IMR-90 (cell line): ENCODE data around the gene ACO1.

Source experiments
- BHLHE40 ChIP-seq: fragments of 150-350 bp; IDR thresholded peaks from 2 replicates; pipeline ENCODE4 v1.6.1; 2016; ENCODE audit warnings: mild to moderate bottlenecking, low read depth, low read length
- CEBPB ChIP-seq: IDR thresholded peaks from 2 replicates; pipeline ENCODE4 v1.6.1; 2012; ENCODE audit warnings: low read depth, low read length, improper control_type of control experiment
- CTCF ChIP-seq: conservative IDR thresholded peaks from 2 replicates; pipeline ENCODE4 v1.5.1; 2012; ENCODE audit warnings: mild to moderate bottlenecking, low read depth, low read length, improper control_type of control experiment
- ELK1 ChIP-seq: fragments of 150-350 bp; IDR thresholded peaks from 2 replicates; pipeline ENCODE4 v1.6.1; 2016; ENCODE audit warnings: low read depth, mild to moderate bottlenecking, low read length, moderate library complexity, borderline replicate concordance
- FOS ChIP-seq: fragments of 150-350 bp; IDR thresholded peaks from 2 replicates; pipeline ENCODE4 v1.6.1; 2016; ENCODE audit warnings: low read depth, low read length
- MAFK ChIP-seq: IDR thresholded peaks from 2 replicates; pipeline ENCODE4 v1.6.1; 2012; ENCODE audit warnings: low read depth, low read length, improper control_type of control experiment
- MAZ ChIP-seq: IDR thresholded peaks from 2 replicates; pipeline ENCODE4 v1.6.1; 2012; ENCODE audit warnings: low read depth, mild to moderate bottlenecking, low read length, improper control_type of control experiment, moderate library complexity, borderline replicate concordance
- MXI1 ChIP-seq: IDR thresholded peaks from 2 replicates; pipeline ENCODE4 v1.6.1; 2012; ENCODE audit warnings: low read depth, mild to moderate bottlenecking, low read length, moderate library complexity, borderline replicate concordance
- POLR2A ChIP-seq: IDR thresholded peaks from 2 replicates; pipeline ENCODE4 v1.6.1; 2012; ENCODE audit warnings: mild to moderate bottlenecking, low read depth, low read length
- RAD21 ChIP-seq: IDR thresholded peaks from 2 replicates; pipeline ENCODE4 v1.6.1; 2012; ENCODE audit warnings: low read length, improper control_type of control experiment
- RCOR1 ChIP-seq: IDR thresholded peaks from 2 replicates; pipeline ENCODE4 v1.6.1; 2012; ENCODE audit warnings: mild to moderate bottlenecking, low read length, improper control_type of control experiment; ENCODE audit not compliant: insufficient replicate concordance
- SMC3 ChIP-seq: fragments of 150-350 bp; IDR thresholded peaks from 2 replicates; pipeline ENCODE4 v1.6.1; 2016; ENCODE audit warnings: low read depth, mild to moderate bottlenecking, antibody characterized with exemption, low read length, moderate library complexity
- USF2 ChIP-seq: fragments of 150-350 bp; IDR thresholded peaks from 2 replicates; pipeline ENCODE4 v1.6.1; 2017; ENCODE audit warnings: mild to moderate bottlenecking, antibody characterized with exemption, low read length, low read depth

- no peak for TF ChIP-seq CTCF
- TF ChIP-seq MXI1 = no peak
- no peak for TF ChIP-seq RAD21
- TF ChIP-seq POLR2A = no peak
- no peak for TF ChIP-seq MAZ
- TF ChIP-seq SMC3 = no peak
- TF ChIP-seq USF2 = no peak
- TF ChIP-seq RCOR1 = no peak
- no peak for TF ChIP-seq FOS
- TF ChIP-seq MAFK = no peak
- TF ChIP-seq ELK1 = no peak
- no peak for TF ChIP-seq CEBPB
- TF ChIP-seq BHLHE40 = peak; percentile 16; the same call in 1 of the 2 replicates
Observed at GRCh38 chr9:32434892-32435291, 50.4 kb downstream of the ACO1 start.
